ENCODE data around the gene ARPC5L. TPM values are rescaled to one million over a fixed set of nuclear protein-coding genes. Genes with fewer than 3 reads are reported as not detected.

ARPC5L gene
- total and polyA plus RNA-seq, 4 donors, result 22.7 to 29.8 (median 25.9) TPM

GRCh38 chr9:124857533-124858162, 4.3 kb upstream of the ARPC5L start:
- intact Hi-C loops (cut with DNase I), result no loop called here
- ATAC-seq (ENCODE audit: low FRiP score) (no peak), DNase-seq (no peak)
- 86 to 87% methylated on average over 24 of the region's 24 CpGs for WGBS, 2 donors
- Histone ChIP-seq H3K27ac (ENCODE audit: low read depth in 1 of 2, low read length in 2 of 2) (no peak overlapping the region), H3K4me3 (ENCODE audit: low read length in 2 of 2) (no peak overlapping the region), H3K36me3 (ENCODE audit: control insufficient read depth in 1 of 2, insufficient read depth in 2 of 2, low read length in 1 of 2) (peaks cover 0 to 5% of the 10 kb centered on the region in 2 donors), H3K27me3 (ENCODE audit: control insufficient read depth in 1 of 2, insufficient read depth in 2 of 2, low read length in 1 of 2) (no peaks in the 10 kb centered on the region), H3K9me3 (ENCODE audit: control insufficient read depth, low read length) (no peaks in the 10 kb centered on the region), H3K4me1 (ENCODE audit: control insufficient read depth in 1 of 2, insufficient read depth in 2 of 2, low read length in 2 of 2) (no peaks in the 10 kb centered on the region)

GRCh38 chr9:124858330-124859046, 3.4 kb upstream of the ARPC5L start:
- H3K27me3 ChIP-seq (ENCODE audit: control insufficient read depth in 1 of 2, insufficient read depth in 2 of 2, low read length in 1 of 2), result no peaks in the 10 kb centered on the region
- intact Hi-C loops (cut with DNase I), result no loop called here
- H3K27ac ChIP-seq (ENCODE audit: low read depth in 1 of 2, low read length in 2 of 2), result no peak overlapping the region
- peaks cover 0 to 5% of the 10 kb centered on the region in 2 donors for H3K36me3 ChIP-seq (ENCODE audit: control insufficient read depth in 1 of 2, insufficient read depth in 2 of 2, low read length in 1 of 2)
- 67 to 68% methylated on average over 9 of the region's 9 CpGs for WGBS, 2 donors
- ATAC-seq (ENCODE audit: low FRiP score) (no peak), DNase-seq (no peak)
- no peak overlapping the region for H3K4me3 ChIP-seq (ENCODE audit: low read length in 2 of 2)
- no peaks in the 10 kb centered on the region for H3K9me3 ChIP-seq (ENCODE audit: control insufficient read depth, low read length)
- no peaks in the 10 kb centered on the region for H3K4me1 ChIP-seq (ENCODE audit: control insufficient read depth in 1 of 2, insufficient read depth in 2 of 2, low read length in 2 of 2)

- no peak for DNase-seq
- Histone ChIP-seq H3K27ac (ENCODE audit: low read depth in 1 of 2, low read length in 2 of 2) (no peak overlapping the region), H3K9me3 (ENCODE audit: control insufficient read depth, low read length) (no peaks in the 10 kb centered on the region), H3K4me3 (ENCODE audit: low read length in 2 of 2) (no peak overlapping the region), H3K36me3 (ENCODE audit: control insufficient read depth in 1 of 2, insufficient read depth in 2 of 2, low read length in 1 of 2) (peaks cover 0 to 5% of the 10 kb centered on the region in 2 donors), H3K27me3 (ENCODE audit: control insufficient read depth in 1 of 2, insufficient read depth in 2 of 2, low read length in 1 of 2) (no peaks in the 10 kb centered on the region), H3K4me1 (ENCODE audit: control insufficient read depth in 1 of 2, insufficient read depth in 2 of 2, low read length in 2 of 2) (no peaks in the 10 kb centered on the region)
- 62 to 65% methylated on average over 10 of the region's 10 CpGs for WGBS, 2 donors
- intact Hi-C loops (cut with DNase I), result no loop called here
- no peak for ATAC-seq (ENCODE audit: low FRiP score)
Measured at GRCh38 chr9:124859803-124860581, 1.9 kb upstream of the ARPC5L start.

- intact Hi-C loops (cut with DNase I), result no loop called here
- DNase-seq (no peak), ATAC-seq (ENCODE audit: low FRiP score) (no peak)
- WGBS, 2 donors, result 10 to 16% methylated on average over 12 of the region's 12 CpGs
- Histone ChIP-seq H3K4me3 (ENCODE audit: low read length in 2 of 2) (peak overlapping the region in 1 of 2 donors; percentile 5), H3K9me3 (ENCODE audit: control insufficient read depth, low read length) (no peaks in the 10 kb centered on the region), H3K27ac (ENCODE audit: low read depth in 1 of 2, low read length in 2 of 2) (no peak overlapping the region), H3K27me3 (ENCODE audit: control insufficient read depth in 1 of 2, insufficient read depth in 2 of 2, low read length in 1 of 2) (no peaks in the 10 kb centered on the region), H3K4me1 (ENCODE audit: control insufficient read depth in 1 of 2, insufficient read depth in 2 of 2, low read length in 2 of 2) (no peaks in the 10 kb centered on the region), H3K36me3 (ENCODE audit: control insufficient read depth in 1 of 2, insufficient read depth in 2 of 2, low read length in 1 of 2) (peaks cover 0 to 5% of the 10 kb centered on the region in 2 donors)
Measured at GRCh38 chr9:124860582-124861341, 1.2 kb upstream of the ARPC5L start.

- no peaks in the 10 kb centered on the region for H3K27me3 ChIP-seq (ENCODE audit: control insufficient read depth in 1 of 2, insufficient read depth in 2 of 2, low read length in 1 of 2)
- H3K4me3 ChIP-seq (ENCODE audit: low read length in 2 of 2), result no peak overlapping the region
- DNase-seq, result no peak
- peaks cover 0 to under 1% of the 10 kb centered on the region in 2 donors for H3K36me3 ChIP-seq (ENCODE audit: control insufficient read depth in 1 of 2, insufficient read depth in 2 of 2, low read length in 1 of 2)
- no peak overlapping the region for H3K27ac ChIP-seq (ENCODE audit: low read depth in 1 of 2, low read length in 2 of 2)
- intact Hi-C loops (cut with DNase I), result no loop called here
- no peaks in the 10 kb centered on the region for H3K4me1 ChIP-seq (ENCODE audit: control insufficient read depth in 1 of 2, insufficient read depth in 2 of 2, low read length in 2 of 2)
- H3K9me3 ChIP-seq (ENCODE audit: control insufficient read depth, low read length), result no peaks in the 10 kb centered on the region
- 50 to 52% methylated on average over 7 of the region's 7 CpGs for WGBS, 2 donors
- ATAC-seq (ENCODE audit: low FRiP score), result no peak
Measured at GRCh38 chr9:124863371-124863871, 1.5 kb downstream of the ARPC5L start.

GRCh38 chr9:124868511-124869465, 6.9 kb downstream of the ARPC5L start:
- peak overlapping the region; percentile 64 to 94 for H3K4me3 ChIP-seq (ENCODE audit: low read length in 2 of 2)
- ATAC-seq (ENCODE audit: low FRiP score) (peak; percentile 95), DNase-seq (peak; percentile 91 to 96)
- no peaks in the 10 kb centered on the region for H3K27me3 ChIP-seq (ENCODE audit: control insufficient read depth in 1 of 2, insufficient read depth in 2 of 2, low read length in 1 of 2)
- 0% methylated on average over 83 to 101 of the region's 101 CpGs for WGBS, 2 donors
- no peaks in the 10 kb centered on the region for H3K36me3 ChIP-seq (ENCODE audit: control insufficient read depth in 1 of 2, insufficient read depth in 2 of 2, low read length in 1 of 2)
- peak overlapping the region; percentile 62 to 64 for H3K27ac ChIP-seq (ENCODE audit: low read depth in 1 of 2, low read length in 2 of 2)
- no peaks in the 10 kb centered on the region for H3K9me3 ChIP-seq (ENCODE audit: control insufficient read depth, low read length)
- intact Hi-C loops (cut with DNase I), result no loop called here
- no peaks in the 10 kb centered on the region for H3K4me1 ChIP-seq (ENCODE audit: control insufficient read depth in 1 of 2, insufficient read depth in 2 of 2, low read length in 2 of 2)

- DNase-seq (no peak), ATAC-seq (ENCODE audit: low FRiP score) (peak; percentile 10)
- Histone ChIP-seq H3K4me3 (ENCODE audit: low read length in 2 of 2) (peak overlapping the region; percentile 53 to 67), H3K4me1 (ENCODE audit: control insufficient read depth in 1 of 2, insufficient read depth in 2 of 2, low read length in 2 of 2) (no peaks in the 10 kb centered on the region), H3K9me3 (ENCODE audit: control insufficient read depth, low read length) (no peaks in the 10 kb centered on the region), H3K36me3 (ENCODE audit: control insufficient read depth in 1 of 2, insufficient read depth in 2 of 2, low read length in 1 of 2) (no peaks in the 10 kb centered on the region), H3K27ac (ENCODE audit: low read depth in 1 of 2, low read length in 2 of 2) (peak overlapping the region in 1 of 2 donors; percentile 53), H3K27me3 (ENCODE audit: control insufficient read depth in 1 of 2, insufficient read depth in 2 of 2, low read length in 1 of 2) (no peaks in the 10 kb centered on the region)
- 0 to 1% methylated on average over 38 to 40 of the region's 41 CpGs for WGBS, 2 donors
- intact Hi-C loops (cut with DNase I), result no loop called here
Measured at GRCh38 chr9:124869466-124869985, 7.6 kb downstream of the ARPC5L start.
